ENCODE measurements around the gene NAPSA.
A peak's percentile ranks its signal among the peaks of the same experiment; 100 is the strongest.

NAPSA gene

GRCh38 chr19:50368649-50369570 lies 3.5 kb upstream of the NAPSA start:
- peak; percentile 75 for TF ChIP-seq CTCF (IDR thresholded peaks at IDR 0.05)
- Mint-ChIP-seq H3K27me3 (ENCODE audit: low read depth, poor library complexity) (peaks cover 14% of the 10 kb centered on the region), H3K36me3 (ENCODE audit: low read depth) (no peaks in the 10 kb centered on the region), H3K9me3 (no peaks in the 10 kb centered on the region), H3K27ac (peak overlapping the region; percentile 83), H3K4me1 (peaks cover 20% of the 10 kb centered on the region), H3K4me3 (peak overlapping the region; percentile 89)
- peak; percentile 87 for DNase-seq

GRCh38 chr19:50362656-50363424 lies 2.6 kb downstream of the NAPSA start:
- TF ChIP-seq CTCF (IDR thresholded peaks at IDR 0.05) = no peak
- Mint-ChIP-seq H3K27ac (peak overlapping the region; percentile 31), H3K27me3 (ENCODE audit: low read depth, poor library complexity) (peaks cover 17% of the 10 kb centered on the region), H3K4me1 (peaks cover 12% of the 10 kb centered on the region), H3K36me3 (ENCODE audit: low read depth) (peaks cover 16% of the 10 kb centered on the region), H3K9me3 (no peaks in the 10 kb centered on the region), H3K4me3 (no peak overlapping the region)
- no peak for DNase-seq

- H3K9me3 Mint-ChIP-seq = no peaks in the 10 kb centered on the region
- H3K36me3 Mint-ChIP-seq (ENCODE audit: low read depth) = peaks cover 16% of the 10 kb centered on the region
- H3K4me1 Mint-ChIP-seq = peaks cover 8% of the 10 kb centered on the region
- DNase-seq = no peak
- no peak overlapping the region for H3K4me3 Mint-ChIP-seq
- no peak for TF ChIP-seq CTCF (IDR thresholded peaks at IDR 0.05)
- H3K27me3 Mint-ChIP-seq (ENCODE audit: low read depth, poor library complexity) = peaks cover 17% of the 10 kb centered on the region
- no peak overlapping the region for H3K27ac Mint-ChIP-seq
Measured at GRCh38 chr19:50362030-50362412, 3.4 kb downstream of the NAPSA start.

GRCh38 chr19:50361290-50362029 lies 4.0 kb downstream of the NAPSA start:
- no peak for DNase-seq
- Mint-ChIP-seq H3K4me3 (no peak overlapping the region), H3K4me1 (peaks cover 11% of the 10 kb centered on the region), H3K27me3 (ENCODE audit: low read depth, poor library complexity) (peaks cover 17% of the 10 kb centered on the region), H3K27ac (no peak overlapping the region), H3K36me3 (ENCODE audit: low read depth) (peaks cover 16% of the 10 kb centered on the region), H3K9me3 (no peaks in the 10 kb centered on the region)
- TF ChIP-seq CTCF (IDR thresholded peaks at IDR 0.05) = no peak

- no peak for TF ChIP-seq CTCF (IDR thresholded peaks at IDR 0.05)
- DNase-seq = no peak
- Mint-ChIP-seq H3K9me3 (no peaks in the 10 kb centered on the region), H3K27ac (no peak overlapping the region), H3K27me3 (ENCODE audit: low read depth, poor library complexity) (peaks cover 17% of the 10 kb centered on the region), H3K4me3 (no peak overlapping the region), H3K36me3 (ENCODE audit: low read depth) (peaks cover 16% of the 10 kb centered on the region), H3K4me1 (peaks cover 11% of the 10 kb centered on the region)
Measured at GRCh38 chr19:50359328-50359818, 6.1 kb downstream of the NAPSA start.
